ENCODE data around the gene ENAM. TPM values are rescaled to one million over a fixed set of nuclear protein-coding genes. Genes with fewer than 3 reads are reported as not detected.
"Not testable (repeated sequence)": the region's sequence is repeated elsewhere in the genome, so short reads cannot be mapped to it uniquely, and the experiment has no call there.

The ENAM gene
- total and polyA plus RNA-seq, 2 of the 8 experiments (the other 6 are each of a cell fraction or from before 2014, with no cell fraction given): not detected

DNA sequence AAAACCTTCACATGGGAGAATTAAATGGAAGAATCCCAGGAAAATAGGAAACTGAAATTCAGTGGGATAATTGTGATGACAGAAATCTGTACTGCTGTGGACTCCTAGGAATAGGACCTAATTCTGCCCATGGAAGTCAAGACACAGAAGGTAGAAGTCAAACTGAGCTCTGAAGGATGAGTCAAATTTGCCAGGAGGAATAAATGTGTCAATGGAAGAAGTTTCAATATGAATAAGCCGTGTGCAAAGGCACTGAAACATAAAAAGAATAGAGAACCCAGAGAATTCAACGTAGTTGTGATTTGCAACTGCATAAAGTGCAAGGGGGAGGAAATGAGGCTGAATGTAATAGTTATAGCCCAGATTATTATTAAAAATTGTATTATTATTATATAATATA lies 11.6 kb downstream of the ENAM start (continued):
- TF ChIP-seq EGR1 (IDR thresholded peaks at IDR 0.05; ENCODE audit: borderline replicate concordance, low read depth, low read length) (no peak), TAF1 (IDR thresholded peaks at IDR 0.05; ENCODE audit: low read depth, low read length) (no peak), CTCF (IDR thresholded peaks at IDR 0.05; ENCODE audit: control extremely low read depth in 1 of 3, insufficient read depth in 1 of 3, low read depth in 1 of 3, low read length in 3 of 3) (no peak), MAX (IDR thresholded peaks at IDR 0.05) (no peak), POLR2A (IDR thresholded peaks at IDR 0.05; ENCODE audit: control extremely low read depth in 1 of 2, low read depth in 2 of 2, low read length in 2 of 2) (no peak), JUN (IDR thresholded peaks at IDR 0.05; ENCODE audit: low read depth, low read length) (no peak), BRCA1 (IDR thresholded peaks at IDR 0.05; ENCODE audit: low read depth, low read length) (no peak), NRF1 (IDR thresholded peaks at IDR 0.05; ENCODE audit: low read depth, low read length) (no peak)

GRCh38 chr4:70650741-70651140 lies 22.2 kb downstream of the ENAM start:
- H3K27me3 ChIP-seq (replicated peaks in 1 of 4; ENCODE audit: control insufficient read depth in 3 of 4, extremely low read depth in 1 of 4, insufficient read depth in 3 of 4, low read length in 3 of 4); H2BK15ac ChIP-seq (ENCODE audit: low read length); H3K79me1 ChIP-seq (ENCODE audit: low read depth, low read length); H2AFZ ChIP-seq (ENCODE audit: low read length); H3K9ac ChIP-seq (replicated peaks in 1 of 4; ENCODE audit: extremely low read depth in 1 of 4, low read depth in 3 of 4, low read length in 3 of 4); H2BK20ac ChIP-seq (ENCODE audit: low read length); POLR2A ChIA-PET (ENCODE audit: partially characterized antibody); DNase-seq (ENCODE audit: low read depth in 1 of 2, low spot score in 2 of 2); H3K4ac ChIP-seq (replicated peaks; ENCODE audit: insufficient read length, low read depth, low read length); H3K4me3 ChIP-seq (ENCODE audit: extremely low read depth in 1 of 4, insufficient read depth in 2 of 4, low read depth in 3 of 4, low read length in 4 of 4); H3K23ac ChIP-seq (ENCODE audit: insufficient read length); H3K36me3 ChIP-seq (ENCODE audit: control insufficient read depth in 2 of 4, insufficient read depth in 4 of 4, low read length in 3 of 4); H3K4me1 ChIP-seq (replicated peaks in 1 of 4; ENCODE audit: control insufficient read depth in 3 of 4, insufficient read depth in 4 of 4, low read length in 3 of 4); H3K14ac ChIP-seq (ENCODE audit: insufficient read length); H3K4me2 ChIP-seq (ENCODE audit: insufficient read depth in 1 of 2, low read depth in 2 of 2, low read length in 2 of 2); H4K8ac ChIP-seq (ENCODE audit: extremely low read depth, insufficient read depth, low read length); H4K5ac ChIP-seq (ENCODE audit: insufficient read length, low read depth, low read length); H2BK120ac ChIP-seq (replicated peaks; ENCODE audit: low read depth, low read length); H4K91ac ChIP-seq (replicated peaks; ENCODE audit: insufficient read length, low read length); H2BK12ac ChIP-seq (ENCODE audit: low read depth, low read length); H3K18ac ChIP-seq (ENCODE audit: extremely low read depth, low read length); H3K9me3 ChIP-seq (ENCODE audit: insufficient read depth in 2 of 2, low read depth in 1 of 2, low read length in 1 of 2); FAIRE-seq; H4K20me1 ChIP-seq (replicated peaks in 1 of 2; ENCODE audit: control insufficient read depth in 1 of 2, insufficient read depth in 2 of 2, low read length in 2 of 2); H3K56ac ChIP-seq (replicated peaks; ENCODE audit: insufficient read length, low read depth, low read length); H2BK5ac ChIP-seq (ENCODE audit: low read depth, low read length); H3K23me2 ChIP-seq (ENCODE audit: low read depth, low read length); H3K79me2 ChIP-seq (ENCODE audit: control insufficient read depth in 1 of 2, insufficient read depth in 2 of 2, low read length in 2 of 2); H3K27ac ChIP-seq (ENCODE audit: low read depth, low read length); H2AK5ac ChIP-seq (ENCODE audit: low read depth, low read length): not testable (repeated sequence)
- CTCF ChIA-PET (ENCODE audit: partially characterized antibody): interaction anchor here (0.8 to 2.1 kb wide), 5 partner anchors 13 to 619 kb away, joined by 3 to 7 read pairs (median 4); no protein-coding TSS in a partner anchor
- WGBS, 2 experiments (ENCODE audit: extremely low coverage in 1 of 2, insufficient coverage in 1 of 2, insufficient read length in 1 of 2, insufficient replicate concordance in 2 of 2, low coverage in 1 of 2, low lambda C conversion rate in 2 of 2, missing lambda C conversion rate in 1 of 2): 91% methylated on average over 4 of the region's 4 CpGs; no CpG with 5 or more reads in 1 of the 2 experiments

All from H1 (cell line).